ENCODE data around the gene TMCC2.

TMCC2 gene

DNA sequence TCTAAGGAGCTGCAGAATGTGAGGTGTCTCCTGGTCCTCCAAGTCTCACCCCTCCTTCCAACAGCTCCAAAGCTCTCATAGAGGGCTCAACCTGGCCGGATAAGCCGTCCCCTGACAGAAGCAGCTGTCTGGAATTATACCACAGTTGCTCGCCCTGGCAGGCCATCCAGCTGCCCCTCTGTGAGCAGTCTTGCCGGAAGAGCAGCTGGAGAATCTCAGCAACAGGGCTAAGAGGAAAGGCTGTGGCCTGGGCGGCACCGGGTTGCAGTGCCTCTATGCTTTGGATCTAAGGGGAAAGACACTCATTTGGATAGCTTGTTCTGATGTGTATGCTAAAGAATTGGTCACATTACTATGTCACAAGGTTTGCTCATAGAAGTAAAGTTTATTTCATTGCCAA is 12.4 kb downstream of the TMCC2 start:
- no peak for DNase-seq (ENCODE audit: low read depth in 2 of 2)

DNA sequence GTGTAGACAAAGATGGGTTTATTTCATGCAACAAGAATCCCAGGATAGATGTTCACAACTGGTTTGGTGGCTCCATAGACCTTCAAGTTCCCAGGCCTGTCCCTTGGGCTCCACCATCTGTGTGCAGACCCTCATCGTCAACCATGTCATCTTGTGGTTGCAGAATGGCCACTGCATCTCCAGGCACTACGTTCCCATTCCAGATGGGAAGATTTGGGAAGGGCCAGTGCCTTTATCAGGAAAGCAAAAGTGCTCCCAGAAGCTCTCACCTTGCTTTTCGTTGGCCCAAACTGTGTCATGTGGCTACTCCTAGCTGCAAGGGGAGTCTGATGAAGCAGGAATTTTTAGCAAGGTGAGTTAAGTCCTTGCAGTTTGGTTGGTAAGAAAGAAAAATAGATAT is 12.8 kb downstream of the TMCC2 start:
- DNase-seq (ENCODE audit: low read depth in 2 of 2) = no peak

DNA sequence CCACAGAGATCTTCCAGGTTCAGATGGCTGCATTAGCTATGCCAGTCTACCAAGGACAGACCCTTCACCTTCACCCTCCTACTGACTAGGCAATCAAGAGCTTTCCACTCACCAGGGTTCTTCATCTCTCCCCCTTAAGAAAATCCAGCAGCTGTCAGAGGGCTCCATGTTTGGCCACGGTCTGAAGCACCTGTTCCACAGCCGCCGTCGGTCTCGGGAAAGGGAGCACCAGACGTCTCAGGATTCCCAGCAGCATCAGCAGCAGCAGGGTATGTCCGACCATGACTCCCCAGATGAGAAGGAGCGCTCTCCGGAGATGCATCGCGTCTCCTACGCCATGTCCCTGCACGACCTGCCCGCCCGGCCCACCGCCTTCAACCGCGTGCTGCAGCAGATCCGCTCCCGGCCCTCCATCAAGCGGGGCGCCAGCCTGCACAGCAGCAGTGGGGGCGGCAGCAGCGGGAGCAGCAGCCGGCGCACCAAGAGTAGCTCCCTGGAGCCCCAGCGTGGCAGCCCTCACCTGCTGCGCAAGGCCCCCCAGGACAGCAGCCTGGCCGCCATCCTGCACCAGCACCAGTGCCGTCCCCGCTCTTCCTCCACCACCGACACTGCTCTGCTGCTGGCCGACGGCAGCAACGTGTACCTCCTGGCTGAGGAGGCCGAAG is 13.8 kb downstream of the TMCC2 start:
- no peak for DNase-seq (ENCODE audit: low read depth in 2 of 2)

GRCh38 chr1:205243350-205244191 is 15.8 kb downstream of the TMCC2 start:
- DNase-seq (ENCODE audit: low read depth in 2 of 2) = no peak

- DNase-seq (ENCODE audit: low read depth in 2 of 2) = no peak
Measured at GRCh38 chr1:205244384-205244783, 16.6 kb downstream of the TMCC2 start.

DNA sequence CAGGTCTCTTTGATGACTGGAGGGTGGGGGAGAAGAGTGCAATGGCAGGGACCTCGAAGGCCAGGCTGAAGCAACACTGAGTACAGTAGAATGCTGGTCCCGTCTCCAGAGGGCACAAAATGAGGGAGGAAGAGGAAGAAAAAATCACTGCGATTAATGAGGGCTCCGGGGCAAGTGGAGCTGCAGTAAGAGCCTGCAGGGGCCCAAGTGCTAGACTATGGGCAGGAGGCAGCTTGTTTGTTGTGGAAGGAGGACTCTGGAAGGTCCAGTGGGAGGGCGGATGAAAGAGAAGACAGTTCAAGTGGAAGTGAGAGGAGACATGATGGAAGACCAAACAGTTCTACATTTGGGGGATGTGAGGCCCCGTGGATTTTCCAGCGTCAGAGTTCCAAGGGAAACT is 17.4 kb downstream of the TMCC2 start:
- DNase-seq (ENCODE audit: low read depth in 2 of 2) = no peak

- no peak for DNase-seq (ENCODE audit: low read depth in 2 of 2)
Measured at GRCh38 chr1:205246351-205247119, 18.8 kb downstream of the TMCC2 start.

DNA sequence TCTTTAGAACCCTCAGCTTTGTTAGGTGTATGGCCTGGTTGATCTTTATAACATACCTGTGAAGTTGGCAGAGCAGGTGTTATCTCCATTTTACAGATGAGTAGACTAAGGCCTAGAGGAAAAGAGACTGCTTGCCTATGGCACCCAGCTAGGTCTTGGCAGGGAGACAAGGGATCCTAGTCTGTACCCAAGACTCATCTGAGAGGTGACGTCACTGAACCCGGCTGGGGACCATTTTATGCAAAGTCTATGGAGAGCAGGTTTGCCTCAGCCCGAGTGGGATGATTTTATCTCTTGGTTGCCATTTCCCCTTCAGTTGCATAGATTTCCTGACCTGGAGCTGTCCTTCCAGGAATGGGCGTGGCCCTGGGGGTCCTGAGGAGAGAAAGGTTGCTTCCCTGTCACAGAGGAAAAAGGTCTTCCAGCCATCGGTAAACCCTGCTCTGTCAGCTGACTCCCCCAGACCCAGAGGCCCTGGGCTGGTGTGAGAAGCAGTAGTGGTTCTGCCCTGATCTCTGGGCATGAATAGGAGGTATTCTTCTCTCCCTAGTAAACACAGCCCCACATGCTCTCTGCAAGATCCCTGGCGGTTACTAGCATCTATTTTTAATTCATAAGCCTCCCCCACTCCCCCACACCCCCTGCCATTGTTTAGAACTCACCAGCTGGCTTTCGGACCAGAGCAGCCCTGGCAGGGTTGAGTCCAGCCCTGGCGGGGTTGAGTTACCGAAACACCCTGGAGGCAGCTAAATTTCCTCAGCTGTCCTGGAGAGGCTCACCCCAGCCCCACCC is 19.6 kb downstream of the TMCC2 start:
- no peak for DNase-seq (ENCODE audit: low read depth in 2 of 2)

- DNase-seq (ENCODE audit: low read depth in 2 of 2) = no peak
Measured at GRCh38 chr1:205248793-205249601, 21.3 kb downstream of the TMCC2 start.

DNA sequence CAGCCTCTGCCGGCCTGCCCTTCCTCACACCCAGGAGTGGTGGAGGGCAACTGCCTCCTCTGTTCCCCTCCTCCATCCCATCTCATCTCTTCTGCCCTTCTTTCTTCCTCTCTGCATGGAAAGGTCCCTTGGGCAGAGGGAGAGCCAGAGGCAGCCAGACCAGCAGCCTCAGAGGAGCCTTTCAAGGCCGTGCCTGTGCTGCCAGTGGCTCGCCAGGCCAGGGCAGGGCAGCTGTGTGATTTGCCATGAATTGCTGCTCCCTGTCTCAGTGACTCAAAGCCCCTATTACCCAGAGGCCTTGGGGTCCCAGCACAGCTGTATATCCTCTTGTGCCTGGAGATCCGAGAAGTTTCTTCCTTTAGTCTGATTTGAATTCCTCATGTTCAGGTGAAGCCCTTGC is 21.9 kb downstream of the TMCC2 start:
- no peak for DNase-seq (ENCODE audit: low read depth in 2 of 2)

- DNase-seq (ENCODE audit: low read depth in 2 of 2) = no peak
Measured at GRCh38 chr1:205250699-205251098, 23.0 kb downstream of the TMCC2 start.

DNA sequence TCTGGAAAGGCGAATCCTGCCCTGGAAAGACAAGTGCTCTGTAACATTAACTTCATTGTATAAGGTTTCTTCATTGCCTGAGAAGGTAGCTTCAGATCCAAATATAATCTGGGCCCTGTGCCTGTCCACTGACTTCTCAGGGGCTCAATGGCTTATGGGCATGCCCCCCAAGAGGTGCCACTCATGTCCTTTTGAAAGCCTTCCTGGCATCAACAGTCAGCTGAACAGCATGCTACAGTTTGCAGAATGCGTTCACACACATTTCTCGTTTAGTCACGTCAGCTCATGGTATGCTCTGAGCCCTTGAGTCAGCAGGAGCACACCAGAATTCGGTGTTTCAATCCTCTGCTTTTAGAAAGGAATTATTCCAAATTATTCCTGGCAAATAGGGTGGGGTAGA is 23.8 kb downstream of the TMCC2 start:
- no peak for DNase-seq (ENCODE audit: low read depth in 2 of 2)

- peak; percentile 63 to 76 for DNase-seq (ENCODE audit: low read depth in 2 of 2)
Measured at GRCh38 chr1:205255941-205256780, 28.4 kb downstream of the TMCC2 start.

- no peak for DNase-seq (ENCODE audit: low read depth in 2 of 2)
Measured at GRCh38 chr1:205256951-205257625, 29.3 kb downstream of the TMCC2 start.

DNA sequence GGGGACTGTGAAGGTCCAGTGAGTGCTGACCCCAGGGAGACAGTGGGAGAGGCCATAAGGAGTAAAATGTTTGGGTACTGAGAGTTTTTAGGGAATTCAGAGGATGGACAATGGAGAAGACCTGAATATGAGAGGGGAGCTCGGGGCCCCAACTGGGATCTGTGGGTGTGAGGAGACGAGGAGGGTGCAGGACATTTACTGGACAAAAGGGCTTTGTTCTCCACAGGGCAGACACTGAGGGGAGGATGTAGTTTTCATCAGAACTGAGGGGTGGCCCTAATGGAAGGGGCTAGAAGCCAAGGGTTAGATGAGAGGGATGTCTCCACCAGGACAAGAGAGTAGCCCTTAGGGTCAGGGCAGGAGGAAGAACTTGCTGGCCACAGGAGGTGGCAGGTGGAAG is 30.0 kb downstream of the TMCC2 start:
- DNase-seq (ENCODE audit: low read depth in 2 of 2) = no peak

DNA sequence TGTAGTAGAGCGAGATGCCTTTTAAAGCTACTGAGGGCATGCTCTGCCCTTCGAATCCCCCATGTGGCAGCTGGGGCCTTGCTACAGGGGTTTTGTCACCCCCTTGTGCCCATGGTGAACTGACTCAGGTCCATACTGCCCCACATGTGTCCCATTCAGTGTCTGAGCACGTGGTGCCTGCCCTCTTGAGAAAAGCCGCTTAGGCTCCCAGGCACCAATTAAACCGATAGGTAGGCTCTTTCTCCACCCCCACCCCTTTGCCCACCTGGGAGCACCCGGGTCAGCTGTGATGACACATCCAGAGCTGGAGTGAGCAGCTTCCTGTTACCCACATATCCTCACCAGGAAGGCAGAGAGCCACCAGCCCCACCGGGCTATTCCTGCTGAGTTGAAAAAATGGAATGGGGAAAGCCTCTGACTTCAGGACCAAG is 30.5 kb downstream of the TMCC2 start:
- DNase-seq (ENCODE audit: low read depth in 2 of 2) = no peak

DNA sequence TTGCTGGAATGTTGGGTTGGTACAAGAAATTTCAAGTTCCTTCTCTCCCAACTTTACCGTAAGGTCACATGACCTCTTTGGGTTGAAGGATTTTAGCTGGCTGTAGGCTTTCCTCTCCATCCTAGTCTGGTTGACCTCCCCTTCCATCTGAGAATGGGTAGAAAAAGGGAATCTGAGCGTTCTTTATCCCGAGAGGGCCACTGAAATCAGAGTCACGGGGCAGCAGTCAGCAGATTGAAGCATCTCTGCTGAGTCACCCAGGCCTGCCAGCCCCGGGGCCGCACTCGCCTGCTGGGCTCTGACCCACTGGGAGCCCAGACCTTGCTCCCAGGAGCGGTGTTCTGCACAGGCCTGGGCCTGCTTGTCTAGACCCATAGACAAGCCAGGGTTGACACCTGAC is 31.0 kb downstream of the TMCC2 start:
- no peak for DNase-seq (ENCODE audit: low read depth in 2 of 2)

DNA sequence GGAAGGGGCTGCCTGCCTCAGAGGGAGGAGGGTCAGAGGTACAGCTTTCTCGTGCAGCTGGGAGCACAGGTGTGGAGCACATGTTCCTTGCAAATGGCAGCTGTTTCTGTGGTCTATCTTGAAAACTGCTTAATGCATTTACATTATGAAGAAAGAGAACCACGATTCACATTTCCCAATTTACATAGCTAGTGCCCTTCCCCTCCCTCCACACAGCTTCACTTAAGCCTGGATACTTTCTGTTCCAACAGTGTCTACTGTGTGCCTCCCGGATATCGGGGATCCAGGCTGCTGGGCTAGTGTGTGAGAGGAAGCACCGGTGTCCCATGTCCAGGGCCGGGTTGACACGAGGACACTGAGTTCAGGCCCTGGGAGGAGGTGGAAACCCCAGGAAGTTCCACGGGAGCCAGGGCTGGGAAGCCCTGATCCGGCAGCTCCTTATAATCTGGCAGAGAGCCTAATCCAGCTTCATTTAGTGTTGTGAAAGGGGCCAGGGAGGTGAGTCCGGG is 31.6 kb downstream of the TMCC2 start:
- no peak for DNase-seq (ENCODE audit: low read depth in 2 of 2)

DNA sequence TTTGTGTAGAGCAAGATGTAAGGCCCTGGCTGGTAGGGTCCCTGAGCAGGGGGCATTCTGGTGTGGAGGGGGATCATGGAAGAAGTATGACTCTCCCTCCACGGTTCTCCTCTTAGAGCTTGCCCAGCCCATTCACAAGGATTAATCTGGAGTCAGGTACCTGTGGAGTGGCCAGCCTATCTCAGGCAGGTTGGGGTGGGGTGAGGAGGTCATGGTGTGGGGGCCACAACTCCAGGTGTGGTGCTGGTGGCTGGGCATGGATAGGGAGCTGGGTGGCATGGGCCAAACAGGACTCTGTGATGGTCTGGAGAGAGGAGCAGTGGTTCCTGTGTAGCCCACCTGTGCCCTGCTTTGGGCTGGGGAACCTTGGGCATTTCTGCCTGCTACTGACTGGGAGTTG is 32.3 kb downstream of the TMCC2 start:
- no peak for DNase-seq (ENCODE audit: low read depth in 2 of 2)

Data from stimulated activated CD8-positive, alpha-beta memory T cell treated with anti-CD3 and anti-CD28 coated beads, Interleukin-7, amount 100 ng/mL, for 1 hour (primary cell).